Peyer's patch (tissue), 4 donors: ENCODE measurements around the gene DNM3. TPM values are rescaled to one million over a fixed set of nuclear protein-coding genes. Genes with fewer than 3 reads are reported as not detected.

Source experiments
- DNase-seq, 3 donors: peaks; one replicate each; pipeline ENCODE4 v3.0.0-alpha.2; 2017 to 2019
- H3K27ac ChIP-seq, 4 donors: fragments of 200-600 bp; sonication (generic); one replicate each; pipeline ENCODE4 v1.5.1; 2016 to 2019
- H3K27me3 ChIP-seq, 2 donors: fragments of 200-600 bp; sonication (generic); one replicate each; pipeline ENCODE4 v1.5.1; 2019
- H3K36me3 ChIP-seq, 3 donors: fragments of 200-600 bp; sonication (generic); one replicate each; pipeline ENCODE4 v1.5.1; 2016 to 2019
- H3K4me1 ChIP-seq, 4 donors: fragments of 200-600 bp; sonication (generic); one replicate each; pipeline ENCODE4 v1.5.1; 2016 to 2019
- H3K4me3 ChIP-seq, 4 donors: fragments of 200-600 bp; sonication (generic); 1 replicate in 3 of 4; 2 replicates in 1 of 4; pipeline ENCODE4 v1.5.1; 2016 to 2019; ENCODE audit warnings: mild to moderate bottlenecking in 1 of 4
- H3K9me3 ChIP-seq, 4 donors: fragments of 200-600 bp; sonication (generic); one replicate each; pipeline ENCODE4 v1.5.1; 2016 to 2019; ENCODE audit warnings: mild to moderate bottlenecking in 1 of 4
- CTCF ChIP-seq, 6 experiments: fragments of 450-650 bp in 4 of 6; fragments of 200-600 bp in 2 of 6; sonication (generic) in 1 of 6; IDR thresholded peaks; one replicate each; pipeline ENCODE4 v1.5.1; 2017 to 2019; ENCODE audit warnings: antibody characterized with exemption in 6 of 6, mild to moderate bottlenecking in 3 of 6, moderate library complexity in 1 of 6
- POLR2A ChIP-seq, 2 donors: fragments of 450-650 bp; IDR thresholded peaks; one replicate each; pipeline ENCODE4 v1.5.1; 2017; ENCODE audit warnings: antibody characterized with exemption in 2 of 2, mild to moderate bottlenecking in 2 of 2, moderate library complexity in 2 of 2
- total RNA-seq, 4 donors: library from RNA; depleted of rRNA; stranded (reverse); fragments of >200 nt; gene quantifications; one replicate each; pipeline ENCODE4 v1.1.0, GENCODE V29; 2016

DNM3 gene
- total RNA-seq, 4 donors from 2014 or later: 1.4 to 11.6 (median 2.0) TPM

- Histone ChIP-seq H3K27me3 (no peaks in the 10 kb centered on the region), H3K4me3 (no peak overlapping the region), H3K27ac (no peak overlapping the region), H3K4me1 (no peaks in the 10 kb centered on the region), H3K36me3 (no peaks in the 10 kb centered on the region), H3K9me3 (no peaks in the 10 kb centered on the region)
- TF ChIP-seq POLR2A (IDR thresholded peaks at IDR 0.05) (no peak), CTCF (IDR thresholded peaks at IDR 0.05) (no peak)
- DNase-seq: no peak
Observed at GRCh38 chr1:172273647-172274396, 432.5 kb downstream of the DNM3 start.

- no peaks in the 10 kb centered on the region for H3K4me1 ChIP-seq
- TF ChIP-seq POLR2A (IDR thresholded peaks at IDR 0.05) (no peak), CTCF (IDR thresholded peaks at IDR 0.05) (no peak)
- no peak for DNase-seq
- no peak overlapping the region for H3K4me3 ChIP-seq
- H3K27ac ChIP-seq: no peak overlapping the region
- no peaks in the 10 kb centered on the region for H3K9me3 ChIP-seq
- no peaks in the 10 kb centered on the region for H3K36me3 ChIP-seq
- no peaks in the 10 kb centered on the region for H3K27me3 ChIP-seq
Observed at GRCh38 chr1:172275478-172275877, 434.2 kb downstream of the DNM3 start.

- H3K36me3 ChIP-seq: no peaks in the 10 kb centered on the region
- H3K27me3 ChIP-seq: no peaks in the 10 kb centered on the region
- H3K4me1 ChIP-seq: no peaks in the 10 kb centered on the region
- no peak overlapping the region for H3K4me3 ChIP-seq
- H3K27ac ChIP-seq: no peak overlapping the region
- DNase-seq: no peak
- TF ChIP-seq POLR2A (IDR thresholded peaks at IDR 0.05) (no peak), CTCF (IDR thresholded peaks at IDR 0.05) (no peak)
- no peaks in the 10 kb centered on the region for H3K9me3 ChIP-seq
Observed at GRCh38 chr1:172276120-172276818, 435.0 kb downstream of the DNM3 start.

- H3K36me3 ChIP-seq: no peaks in the 10 kb centered on the region
- no peak overlapping the region for H3K27ac ChIP-seq
- H3K9me3 ChIP-seq: no peaks in the 10 kb centered on the region
- no peaks in the 10 kb centered on the region for H3K27me3 ChIP-seq
- TF ChIP-seq POLR2A (IDR thresholded peaks at IDR 0.05): no peak
- TF ChIP-seq CTCF (IDR thresholded peaks at IDR 0.05): no peak
- no peaks in the 10 kb centered on the region for H3K4me1 ChIP-seq
- DNase-seq: no peak
- H3K4me3 ChIP-seq: no peak overlapping the region
Observed at GRCh38 chr1:172277275-172277674, 436.0 kb downstream of the DNM3 start.

- Histone ChIP-seq H3K27ac (no peak overlapping the region), H3K4me1 (no peaks in the 10 kb centered on the region), H3K4me3 (no peak overlapping the region), H3K36me3 (no peaks in the 10 kb centered on the region), H3K9me3 (no peaks in the 10 kb centered on the region), H3K27me3 (no peaks in the 10 kb centered on the region)
- no peak for DNase-seq
- TF ChIP-seq POLR2A (IDR thresholded peaks at IDR 0.05) (no peak), CTCF (IDR thresholded peaks at IDR 0.05) (no peak)
Observed at GRCh38 chr1:172277989-172278388, 436.7 kb downstream of the DNM3 start.
